HCT116 (cell line): ENCODE results near the gene LRRC71.

Experiments
- ATF3 ChIP-seq: IDR thresholded peaks from 2 replicates; pipeline ENCODE4 v1.6.1; 2012
- CEBPB ChIP-seq: IDR thresholded peaks from 2 replicates; pipeline ENCODE4 v1.6.1; 2012; ENCODE audit warnings: low read depth
- ELF1 ChIP-seq: IDR thresholded peaks from 2 replicates; pipeline ENCODE4 v1.6.1; 2012; ENCODE audit warnings: low read depth, borderline replicate concordance
- EZH2 ChIP-seq: fragments of 200-600 bp; sonication (generic); IDR thresholded peaks from 2 replicates; pipeline ENCODE4 v1.6.1; 2017; ENCODE audit warnings: antibody characterized with exemption, mixed run types
- EZH2phosphoT487 ChIP-seq: fragments of 200-600 bp; IDR thresholded peaks from 2 replicates; pipeline ENCODE4 v1.6.1; 2018; ENCODE audit warnings: antibody characterized with exemption, borderline replicate concordance
- POLR2A ChIP-seq: IDR thresholded peaks from 2 replicates; pipeline ENCODE4 v1.7.0; 2011; ENCODE audit warnings: borderline replicate concordance; ENCODE audit not compliant: insufficient read depth, insufficient read length; ENCODE audit errors: extremely low read depth
- RAD21 ChIP-seq: IDR thresholded peaks from 2 replicates; pipeline ENCODE4 v1.6.1; 2012; ENCODE audit warnings: low read depth, mild to moderate bottlenecking
- SIN3A ChIP-seq: IDR thresholded peaks from 2 replicates; pipeline ENCODE4 v1.6.1; 2012; ENCODE audit warnings: low read depth
- YY1 ChIP-seq: IDR thresholded peaks from 2 replicates; pipeline ENCODE4 v1.6.1; 2011; ENCODE audit warnings: low read length, low read depth, moderate library complexity, mild to moderate bottlenecking; ENCODE audit not compliant: insufficient replicate concordance; ENCODE audit errors: extremely low read depth
- ZFX ChIP-seq: fragments of 450-650 bp; IDR thresholded peaks from 2 replicates; pipeline ENCODE4 v1.6.1; 2017
- ZNF274 ChIP-seq: fragments of 200-500 bp; sonication (Bioruptor generic); IDR thresholded peaks from 2 replicates; pipeline ENCODE4 v1.6.1; 2014; ENCODE audit warnings: mild to moderate bottlenecking, low read depth, low read length, inconsistent platforms
- TF ChIP-seq, protein P1 (sequence below), 3 experiments: fragments of 200-600 bp in 1 of 3; sonication (generic) in 1 of 3; IDR thresholded peaks in 2 of 3; conservative IDR thresholded peaks in 1 of 3; 2 replicates each; pipeline ENCODE4 v1.5.1; 2012 to 2017; ENCODE audit warnings: low read depth in 2 of 3, low read length in 2 of 3, antibody characterized with exemption in 1 of 3, borderline replicate concordance in 1 of 3, control low read depth in 1 of 3, mild to moderate bottlenecking in 1 of 3, mixed read lengths in 1 of 3, mixed run types in 1 of 3, moderate library complexity in 1 of 3; ENCODE audit not compliant: insufficient read depth in 1 of 3
- TF ChIP-seq, protein P2 (sequence below): IDR thresholded peaks from 2 replicates; pipeline ENCODE4 v1.6.1; 2011; ENCODE audit warnings: mild to moderate bottlenecking, low read length, moderate library complexity; ENCODE audit not compliant: insufficient replicate concordance; ENCODE audit errors: extremely low read depth

GRCh38 chr1:156910309-156910782 is 10.1 kb upstream of the LRRC71 start:
- TF ChIP-seq RAD21 (no peak), ZFX (no peak), ELF1 (no peak), EZH2 (no peak), ATF3 (no peak), ZNF274 (no peak), CEBPB (no peak), SIN3A (no peak), POLR2A (no peak), YY1 (no peak), EZH2phosphoT487 (no peak)
- TF ChIP-seq, protein P1, sequence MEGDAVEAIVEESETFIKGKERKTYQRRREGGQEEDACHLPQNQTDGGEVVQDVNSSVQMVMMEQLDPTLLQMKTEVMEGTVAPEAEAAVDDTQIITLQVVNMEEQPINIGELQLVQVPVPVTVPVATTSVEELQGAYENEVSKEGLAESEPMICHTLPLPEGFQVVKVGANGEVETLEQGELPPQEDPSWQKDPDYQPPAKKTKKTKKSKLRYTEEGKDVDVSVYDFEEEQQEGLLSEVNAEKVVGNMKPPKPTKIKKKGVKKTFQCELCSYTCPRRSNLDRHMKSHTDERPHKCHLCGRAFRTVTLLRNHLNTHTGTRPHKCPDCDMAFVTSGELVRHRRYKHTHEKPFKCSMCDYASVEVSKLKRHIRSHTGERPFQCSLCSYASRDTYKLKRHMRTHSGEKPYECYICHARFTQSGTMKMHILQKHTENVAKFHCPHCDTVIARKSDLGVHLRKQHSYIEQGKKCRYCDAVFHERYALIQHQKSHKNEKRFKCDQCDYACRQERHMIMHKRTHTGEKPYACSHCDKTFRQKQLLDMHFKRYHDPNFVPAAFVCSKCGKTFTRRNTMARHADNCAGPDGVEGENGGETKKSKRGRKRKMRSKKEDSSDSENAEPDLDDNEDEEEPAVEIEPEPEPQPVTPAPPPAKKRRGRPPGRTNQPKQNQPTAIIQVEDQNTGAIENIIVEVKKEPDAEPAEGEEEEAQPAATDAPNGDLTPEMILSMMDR (IDR thresholded peaks at IDR 0.05 in 2 of 3, conservative IDR thresholded peaks at IDR 0.05 in 1 of 3; ENCODE audit: borderline replicate concordance in 1 of 3, insufficient read depth in 1 of 3, low read depth in 2 of 3, low read length in 2 of 3) = peak; percentile 30 to 90 (median 84); a peak in 5 of 6 replicates
- TF ChIP-seq, protein P2, sequence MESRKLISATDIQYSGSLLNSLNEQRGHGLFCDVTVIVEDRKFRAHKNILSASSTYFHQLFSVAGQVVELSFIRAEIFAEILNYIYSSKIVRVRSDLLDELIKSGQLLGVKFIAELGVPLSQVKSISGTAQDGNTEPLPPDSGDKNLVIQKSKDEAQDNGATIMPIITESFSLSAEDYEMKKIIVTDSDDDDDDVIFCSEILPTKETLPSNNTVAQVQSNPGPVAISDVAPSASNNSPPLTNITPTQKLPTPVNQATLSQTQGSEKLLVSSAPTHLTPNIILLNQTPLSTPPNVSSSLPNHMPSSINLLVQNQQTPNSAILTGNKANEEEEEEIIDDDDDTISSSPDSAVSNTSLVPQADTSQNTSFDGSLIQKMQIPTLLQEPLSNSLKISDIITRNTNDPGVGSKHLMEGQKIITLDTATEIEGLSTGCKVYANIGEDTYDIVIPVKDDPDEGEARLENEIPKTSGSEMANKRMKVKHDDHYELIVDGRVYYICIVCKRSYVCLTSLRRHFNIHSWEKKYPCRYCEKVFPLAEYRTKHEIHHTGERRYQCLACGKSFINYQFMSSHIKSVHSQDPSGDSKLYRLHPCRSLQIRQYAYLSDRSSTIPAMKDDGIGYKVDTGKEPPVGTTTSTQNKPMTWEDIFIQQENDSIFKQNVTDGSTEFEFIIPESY = no peak
